COLO829 (cell line): ENCODE data around the gene ATP13A3.
"Not testable (repeated sequence)": the region's sequence is repeated elsewhere in the genome, so short reads cannot be mapped to it uniquely, and the experiment has no call there.

ENCODE experiments used
- DNase-seq: peaks from one replicate; pipeline ENCODE4 v3.0.0; 2012; ENCODE audit warnings: low spot score

The ATP13A3 gene

DNA sequence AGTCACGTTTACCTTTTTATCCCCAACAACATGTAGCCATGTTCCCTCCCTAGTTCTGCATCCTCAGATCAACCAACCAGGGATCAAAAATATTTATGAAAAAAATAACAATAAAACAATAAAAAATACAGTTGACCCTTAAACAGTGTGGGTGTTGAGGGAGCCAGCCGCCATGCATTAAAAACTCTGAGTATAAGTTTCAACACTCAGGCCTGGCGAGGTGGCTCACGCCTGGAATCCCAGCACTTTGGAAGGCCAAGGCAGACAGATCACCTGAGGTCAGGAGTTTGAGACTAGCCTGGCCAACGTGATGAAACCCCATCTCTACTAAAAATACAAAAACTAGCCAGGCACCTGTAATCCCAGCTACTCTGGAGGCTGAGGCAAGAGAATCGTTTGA lies 12.7 kb upstream of the ATP13A3 start:
- DNase-seq = not testable (repeated sequence)

DNA sequence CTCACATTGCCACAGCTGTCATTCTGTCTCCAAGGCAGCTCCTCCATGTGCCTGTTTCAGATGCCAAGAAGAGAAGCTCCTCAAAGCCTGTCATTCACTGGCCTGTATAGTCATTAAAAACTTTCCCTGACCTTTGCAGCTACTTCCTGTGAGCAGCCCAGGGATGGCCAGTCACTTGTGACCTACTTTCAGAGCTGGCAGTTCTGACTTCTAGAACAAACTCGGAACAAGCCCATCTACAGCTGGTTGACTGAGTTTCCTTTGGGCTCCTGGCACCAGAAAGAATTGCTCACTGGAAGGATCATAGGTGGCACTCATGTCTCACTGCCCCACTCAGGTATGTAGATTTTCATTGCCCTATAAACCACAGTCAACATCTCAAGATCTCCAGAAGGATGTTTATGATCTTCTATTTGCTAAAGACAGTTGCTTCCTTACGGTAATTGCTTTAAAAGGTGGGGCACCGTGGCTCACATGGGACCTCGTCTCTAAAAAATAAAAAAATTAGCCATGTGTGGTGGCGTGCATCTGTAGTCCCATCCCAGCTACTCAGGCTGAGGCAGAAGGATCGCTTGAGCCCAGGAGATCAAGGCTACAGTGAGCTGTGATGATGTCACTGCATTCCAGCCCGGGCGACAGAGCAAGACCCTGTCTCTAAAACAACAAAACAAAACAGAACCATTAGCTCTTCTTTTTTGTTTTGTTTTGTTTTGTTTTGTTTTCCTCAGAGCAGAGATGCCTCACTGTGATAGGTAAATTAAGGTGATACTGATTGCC lies 11.2 kb upstream of the ATP13A3 start:
- no peak for DNase-seq

DNA sequence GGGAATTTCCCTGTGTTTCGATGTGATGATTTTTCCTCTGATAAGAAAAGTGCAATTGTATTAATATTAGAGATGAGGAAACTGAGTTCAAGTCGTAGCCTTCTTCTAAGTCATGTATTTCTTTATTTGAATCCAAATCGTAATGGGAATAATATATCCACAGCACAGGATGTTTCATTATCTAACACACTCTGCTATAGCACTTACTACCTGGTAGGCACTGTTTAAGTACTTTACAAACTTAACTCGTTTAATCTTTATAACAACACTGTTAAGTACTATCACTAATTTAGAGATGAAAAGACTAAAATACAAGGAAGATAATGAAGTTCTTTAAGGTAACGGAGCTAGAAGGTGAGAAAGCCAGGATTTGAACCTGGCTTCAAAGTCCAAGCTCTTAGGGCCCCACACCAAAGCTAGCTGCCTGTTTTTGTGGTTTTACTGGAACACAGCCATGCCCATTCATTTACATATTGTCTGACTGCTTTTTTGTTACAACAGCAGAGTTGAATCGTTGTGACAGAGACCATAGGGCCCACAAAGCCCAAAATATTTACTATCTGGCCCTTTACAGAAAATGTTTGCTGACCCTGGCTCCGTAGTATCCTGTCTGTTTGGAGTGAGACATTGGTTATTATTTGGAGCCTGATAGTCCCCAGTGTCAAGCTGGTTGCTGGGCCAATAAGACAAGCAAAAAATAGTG lies 9.6 kb upstream of the ATP13A3 start:
- no peak for DNase-seq

DNA sequence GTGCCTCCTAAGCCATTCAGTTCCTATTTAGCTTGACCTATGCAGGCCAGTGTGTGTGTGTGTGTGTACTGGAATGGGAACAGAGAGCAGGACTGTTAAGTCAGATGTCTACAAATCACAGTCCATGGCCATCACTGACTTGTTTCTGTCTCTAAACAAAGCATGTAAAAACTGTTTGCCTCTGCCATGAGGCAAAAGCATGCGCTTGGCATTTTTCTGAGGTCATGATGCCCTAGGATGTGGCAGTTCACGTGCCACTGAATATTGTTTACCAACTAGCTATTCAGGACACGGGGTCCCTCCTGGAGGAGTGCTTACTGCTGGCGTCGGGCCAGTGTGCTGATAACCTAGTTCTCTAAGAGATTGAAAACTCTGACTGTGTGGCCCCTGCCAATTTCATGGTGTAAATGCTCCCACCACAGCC lies 8.2 kb upstream of the ATP13A3 start:
- no peak for DNase-seq

DNA sequence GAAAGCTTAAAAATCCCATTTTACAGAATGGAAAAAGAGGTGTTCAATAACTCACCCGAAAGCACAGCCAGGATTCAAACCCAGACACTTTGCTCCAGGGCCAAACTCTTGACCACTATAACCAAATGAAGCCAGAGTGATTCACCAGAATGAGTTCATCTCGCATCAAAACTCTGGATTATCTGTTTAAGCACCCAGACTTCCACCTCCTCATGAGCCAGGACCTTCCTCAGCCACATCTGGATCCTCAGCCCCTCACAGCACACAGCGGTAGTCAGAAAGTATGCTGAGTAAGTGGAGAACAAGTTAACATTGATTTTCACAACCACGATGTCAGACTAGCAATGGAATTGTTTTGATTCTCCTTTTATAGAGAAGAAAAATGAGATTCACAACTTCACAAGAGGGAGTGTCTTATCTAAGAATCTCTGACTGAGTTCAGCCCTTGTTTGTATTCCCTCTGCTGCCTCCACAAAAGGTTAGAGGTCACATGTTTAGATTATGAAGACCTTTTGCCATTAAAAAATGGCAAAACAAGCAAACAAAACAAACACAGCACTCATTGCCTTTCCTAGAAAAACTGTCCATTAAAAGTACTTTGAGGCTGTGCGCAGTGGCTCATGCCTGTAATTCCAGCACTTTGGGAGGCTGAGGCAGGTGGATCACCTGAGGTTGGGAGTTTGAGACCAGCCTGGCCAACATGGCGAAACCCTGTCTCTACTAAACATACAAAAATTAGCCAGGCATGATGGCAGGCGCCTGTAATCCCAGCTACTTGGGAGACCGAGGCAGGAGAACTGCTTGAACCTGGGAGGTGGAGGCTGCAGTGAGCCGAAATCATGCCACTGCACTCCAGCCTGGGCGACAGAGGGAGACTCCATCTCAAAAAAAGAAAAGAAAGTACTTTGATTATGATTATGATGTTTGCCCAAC lies 7.5 kb upstream of the ATP13A3 start:
- not testable (repeated sequence) for DNase-seq

DNA sequence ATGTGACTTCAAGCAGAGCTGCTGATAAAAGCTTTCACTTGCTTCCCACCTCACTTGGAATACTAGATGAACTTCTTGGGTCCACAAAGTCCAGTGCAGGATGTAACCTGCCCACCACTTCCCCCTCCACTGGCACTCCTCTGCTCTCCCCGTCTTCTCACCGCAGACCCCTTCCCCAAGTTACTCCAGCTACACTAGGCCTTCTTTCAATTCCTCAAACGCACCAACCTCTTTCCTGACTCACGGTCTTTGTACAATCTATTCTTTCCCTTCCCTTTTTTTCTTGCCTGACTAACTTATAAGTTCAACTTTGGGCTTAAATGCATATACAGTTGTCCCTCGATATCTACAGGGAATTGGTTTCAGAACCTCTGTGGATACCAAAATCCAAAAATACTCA lies 5.2 kb upstream of the ATP13A3 start:
- no peak for DNase-seq

DNA sequence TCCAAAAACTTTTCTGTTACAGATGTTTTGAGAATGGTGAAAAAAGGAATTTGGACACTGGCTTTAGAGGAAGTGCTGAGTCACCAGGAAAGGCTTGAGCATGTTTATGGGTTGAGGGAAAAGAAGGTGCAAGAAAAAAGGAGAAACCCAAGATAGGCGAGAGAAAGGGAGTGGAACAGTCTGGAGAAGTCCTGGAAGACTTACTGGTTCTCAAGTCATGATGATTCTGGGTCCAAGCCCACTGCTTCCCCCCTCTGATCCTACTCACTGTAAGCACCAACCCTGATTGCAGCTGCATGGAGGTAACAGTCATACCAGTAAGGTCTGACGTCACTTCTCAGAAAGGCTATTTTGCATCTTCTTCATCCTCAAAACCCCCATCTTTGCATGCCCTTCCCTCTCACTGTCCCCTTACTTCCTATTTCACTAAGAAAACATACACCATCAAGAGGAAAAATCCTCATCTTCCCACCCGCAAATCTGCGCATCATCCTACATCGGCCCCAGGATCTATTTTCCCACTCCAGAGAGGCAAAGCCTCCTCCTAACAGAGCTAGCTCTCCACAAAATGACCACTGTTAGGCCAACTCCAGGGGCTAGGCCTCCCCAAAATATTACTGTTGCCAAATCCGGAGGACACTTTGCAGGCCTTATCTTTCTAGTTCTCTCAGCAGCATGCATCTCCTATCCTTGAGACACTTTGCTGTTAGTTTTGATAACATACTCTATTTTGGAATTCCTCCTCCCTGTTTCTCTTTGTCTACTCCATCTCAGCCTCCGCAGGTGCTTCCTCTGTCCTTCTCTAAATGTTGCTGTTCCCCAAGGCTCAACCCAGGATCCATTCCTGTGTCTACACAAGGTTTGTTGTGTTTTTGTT lies 3.2 kb upstream of the ATP13A3 start:
- no peak for DNase-seq

DNA sequence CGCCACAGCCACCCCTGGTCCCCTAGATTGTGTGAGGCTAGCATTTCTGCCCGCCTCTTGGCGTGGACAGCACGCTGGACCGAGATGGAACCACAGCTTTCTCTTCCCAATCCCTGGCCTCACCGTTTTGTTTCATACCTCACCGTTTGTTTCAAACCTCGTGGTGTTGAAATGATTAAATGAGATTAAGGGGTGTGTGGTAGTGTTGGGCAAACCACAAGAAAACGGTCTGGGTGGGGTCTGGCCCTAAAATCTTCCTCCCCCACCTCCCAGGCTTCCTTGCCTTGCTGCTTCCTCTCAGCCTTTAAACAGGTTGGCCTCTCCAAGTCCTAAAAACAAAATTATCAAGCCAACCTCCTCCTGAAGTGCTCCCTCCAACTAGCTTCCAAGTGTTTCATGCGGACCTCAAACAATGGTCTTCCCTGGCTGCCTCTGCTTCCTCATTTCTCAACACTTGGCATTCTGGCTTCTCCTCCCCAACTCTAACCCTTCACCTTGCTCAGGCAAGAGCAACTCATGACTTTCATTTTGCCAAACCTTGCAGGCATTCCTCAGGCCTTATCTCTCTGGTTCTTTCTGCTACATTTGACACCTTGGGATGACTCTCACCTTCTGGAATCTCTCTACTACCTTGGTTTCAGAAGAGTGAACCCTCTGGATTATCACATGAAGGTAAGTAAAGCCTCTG lies 1.4 kb upstream of the ATP13A3 start:
- DNase-seq = no peak

DNA sequence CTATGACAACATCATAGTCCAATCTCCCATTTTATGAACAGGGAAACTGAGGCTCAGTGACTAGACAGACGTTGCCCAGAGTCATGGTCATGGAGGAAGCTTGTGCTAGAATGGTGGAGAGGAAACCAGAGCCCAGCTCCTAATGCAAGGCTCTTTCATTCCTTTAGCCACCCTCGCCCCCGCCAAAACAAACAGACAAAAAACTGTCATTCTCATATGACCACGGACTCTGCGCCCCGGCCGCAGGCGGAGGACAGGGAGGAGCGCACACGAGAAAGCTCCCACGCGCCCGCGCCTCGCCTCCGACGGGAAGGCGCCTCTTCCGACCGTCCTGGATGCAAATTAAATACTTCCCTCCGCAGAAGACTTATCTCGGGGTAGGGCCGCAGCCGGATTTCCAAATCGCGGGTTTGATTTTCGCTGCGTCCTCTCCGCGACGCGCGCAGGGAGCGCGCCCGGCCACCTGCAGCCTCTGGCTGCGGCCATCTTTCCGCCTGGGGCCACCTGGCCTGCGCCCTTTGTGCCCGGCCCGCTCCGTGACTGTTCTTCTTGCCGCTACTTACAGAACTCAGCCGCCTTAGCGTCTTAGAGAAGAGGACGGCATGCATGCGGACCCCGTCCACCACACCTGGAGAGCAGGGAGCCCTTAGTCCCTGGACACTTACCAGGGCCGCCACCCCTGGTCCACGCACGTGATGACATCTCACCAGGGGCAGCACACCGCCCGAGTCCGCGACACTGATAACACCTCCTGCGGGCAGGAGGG lies 670 bp upstream of the ATP13A3 start:
- no peak for DNase-seq

DNA sequence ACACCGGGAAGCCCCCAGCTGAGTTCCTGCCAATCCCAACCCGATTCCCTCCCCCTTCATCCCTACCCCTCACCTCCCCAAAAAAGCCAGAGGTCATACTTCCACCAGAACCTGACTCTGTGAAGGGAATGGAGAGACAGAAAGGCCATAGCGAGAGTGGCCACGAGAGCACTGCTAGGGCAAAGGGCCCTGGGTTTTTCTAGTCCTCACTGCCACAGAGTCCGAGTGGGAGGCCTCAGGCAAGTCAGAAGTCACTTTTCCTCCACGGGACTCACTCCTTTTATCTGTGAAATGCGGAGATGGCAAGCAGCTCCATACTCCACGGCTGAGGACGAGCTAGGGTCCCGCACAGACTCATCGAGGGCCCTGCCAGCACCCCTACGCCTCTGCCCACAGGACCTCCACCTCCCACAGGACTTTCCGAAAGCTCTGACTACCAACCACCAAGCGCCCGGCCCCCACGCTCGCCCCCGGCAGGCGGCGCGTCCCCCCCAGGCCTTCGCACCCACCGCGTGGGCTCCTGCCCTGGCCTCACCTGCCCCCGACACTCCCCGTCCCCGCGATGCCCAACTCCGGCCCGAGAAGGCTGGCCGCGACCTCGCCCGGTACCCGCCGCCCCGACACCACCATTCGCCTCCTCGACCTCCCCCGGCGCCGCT lies 792 bp downstream of the ATP13A3 start:
- DNase-seq = no peak

DNA sequence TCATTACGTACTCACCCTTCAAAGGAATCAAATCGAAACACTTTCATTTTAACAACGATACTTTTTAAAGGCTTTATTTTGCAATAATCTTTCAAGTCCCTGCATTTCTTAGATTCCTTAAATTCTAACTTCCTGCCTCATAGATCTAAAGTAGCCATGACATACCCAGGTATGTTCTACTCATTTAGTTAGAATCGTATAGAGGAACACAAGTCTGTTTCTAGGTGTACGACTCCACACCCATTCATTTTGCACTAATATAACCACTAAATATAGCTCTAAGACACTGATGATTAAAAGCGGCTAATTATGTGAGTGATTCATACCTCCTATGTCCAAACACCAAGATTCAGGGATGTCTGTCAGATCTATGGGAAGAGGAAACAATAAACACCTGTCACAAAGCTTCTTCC lies 1.3 kb downstream of the ATP13A3 start:
- no peak for DNase-seq

DNA sequence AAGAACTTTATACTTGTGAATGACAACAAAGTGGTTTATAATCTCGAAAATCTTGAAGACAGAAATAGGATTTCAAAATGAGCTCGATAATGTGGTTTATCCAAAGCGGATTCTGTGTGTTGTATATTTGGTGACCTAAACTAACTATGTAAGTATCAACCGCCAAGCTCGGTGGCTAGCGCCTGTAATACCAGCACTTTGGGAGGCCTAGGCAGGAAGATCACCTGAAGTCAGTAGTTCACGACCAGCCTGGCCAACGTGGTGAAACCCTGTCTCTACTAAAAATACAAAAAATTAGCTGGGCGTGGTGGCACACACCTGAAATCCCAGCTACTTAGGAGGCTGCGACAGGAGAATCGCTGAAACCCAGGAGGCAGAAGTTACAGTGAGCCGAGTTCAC lies 2.2 kb downstream of the ATP13A3 start:
- no peak for DNase-seq

DNA sequence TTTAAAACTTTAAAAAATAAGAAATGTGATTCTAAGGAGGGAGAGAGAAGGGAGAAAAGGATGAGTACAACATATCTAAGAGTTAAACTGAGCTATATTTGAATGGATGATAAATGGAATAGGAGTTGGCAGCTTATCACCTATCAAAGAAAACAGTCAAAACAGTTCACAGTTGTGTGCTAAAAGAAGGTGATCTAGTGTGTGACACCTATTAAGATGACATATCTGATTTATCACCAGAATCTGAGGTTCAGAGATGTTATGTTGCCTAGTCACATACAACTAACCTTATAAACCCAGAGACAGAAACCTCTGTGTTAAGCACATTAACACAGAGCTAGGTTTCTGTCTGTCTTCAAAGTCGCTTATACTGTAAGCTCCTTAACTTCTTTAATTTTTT lies 3.0 kb downstream of the ATP13A3 start:
- DNase-seq = no peak

DNA sequence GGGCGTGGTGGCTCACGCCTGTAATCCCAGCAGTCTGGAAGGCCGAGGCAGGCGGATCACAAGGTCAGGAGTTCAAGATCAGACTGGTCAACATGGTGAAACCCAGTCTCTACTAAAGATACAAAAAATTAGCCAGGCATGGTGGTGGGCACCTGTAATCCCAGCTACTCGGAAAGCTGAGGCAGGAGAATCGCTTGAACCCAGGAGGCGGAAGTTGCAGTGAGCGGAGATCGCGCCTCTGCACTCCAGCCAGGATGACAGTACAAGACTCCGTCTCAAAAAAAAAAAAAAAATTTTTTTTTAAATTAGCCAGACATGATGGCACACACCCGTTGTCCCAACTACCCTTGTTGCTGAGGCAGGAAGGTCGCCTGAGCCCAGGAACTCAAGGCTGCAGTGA lies 4.0 kb downstream of the ATP13A3 start:
- not testable (repeated sequence) for DNase-seq

DNA sequence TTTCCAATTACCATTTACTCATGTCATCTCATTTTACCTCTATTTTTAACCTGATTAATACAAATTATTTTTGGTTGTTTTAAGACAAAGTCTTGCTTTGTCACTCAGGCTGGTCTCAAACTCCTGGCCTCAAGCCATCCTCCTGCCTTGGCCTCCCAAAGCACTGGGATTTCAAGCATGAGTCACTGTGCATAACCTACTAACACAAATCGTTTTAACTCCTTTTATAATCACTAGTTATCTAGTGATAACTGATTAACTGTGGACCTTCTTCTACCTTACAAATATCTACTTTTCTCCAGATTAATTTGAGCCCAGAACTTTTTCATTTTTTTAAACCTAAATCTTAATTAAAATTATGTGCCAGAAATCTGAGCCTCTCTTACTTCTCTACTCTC lies 4.6 kb downstream of the ATP13A3 start:
- no peak for DNase-seq

DNA sequence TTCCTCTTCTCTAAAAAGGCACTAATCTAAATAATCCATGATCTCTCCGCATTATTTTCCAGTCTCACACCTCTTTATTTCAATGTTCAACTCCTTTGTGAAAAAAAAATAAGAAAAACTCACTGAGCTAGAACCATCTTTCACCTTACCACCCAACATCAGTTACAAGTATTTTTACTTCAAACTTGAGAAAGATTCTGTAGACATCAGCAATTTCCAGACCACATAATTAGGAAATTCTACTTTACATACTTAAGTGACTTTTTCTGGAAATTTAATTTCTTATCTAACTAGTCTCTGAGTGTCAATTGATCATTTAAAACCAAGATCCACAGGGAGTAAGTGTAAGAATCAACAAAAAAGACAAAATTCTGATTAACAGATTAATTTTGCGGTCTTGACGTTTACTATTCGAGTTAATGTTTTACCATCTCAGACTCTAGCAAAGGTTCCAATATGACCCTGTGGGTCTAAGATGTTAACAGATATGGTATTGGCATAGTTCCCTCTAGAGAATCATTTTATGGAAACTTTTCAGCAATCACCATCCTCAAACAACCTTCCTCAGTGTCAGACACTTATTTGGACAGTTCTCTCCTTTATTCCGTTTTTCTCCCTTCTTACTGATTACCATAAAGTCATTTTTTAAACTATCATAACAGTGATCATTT lies 5.1 kb downstream of the ATP13A3 start:
- DNase-seq = no peak

DNA sequence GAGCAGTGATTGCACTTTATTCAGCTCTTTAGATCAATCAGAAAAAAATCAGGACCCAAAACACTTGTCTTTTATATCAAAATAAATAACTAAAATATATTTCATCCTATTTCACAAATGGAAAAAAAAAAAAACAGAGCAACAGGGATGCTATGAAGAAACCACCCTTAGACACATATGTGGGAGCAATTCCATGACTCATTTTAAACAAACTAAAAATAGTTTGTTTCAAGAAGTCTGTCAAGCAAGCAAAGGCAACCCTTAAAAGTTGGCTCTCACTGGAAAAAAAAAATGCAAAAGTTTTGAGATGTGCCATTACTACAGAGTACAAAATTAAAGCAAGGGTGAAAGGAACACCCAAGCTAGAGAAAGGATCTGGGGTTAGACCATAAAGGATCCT lies 5.7 kb downstream of the ATP13A3 start:
- DNase-seq = no peak

DNA sequence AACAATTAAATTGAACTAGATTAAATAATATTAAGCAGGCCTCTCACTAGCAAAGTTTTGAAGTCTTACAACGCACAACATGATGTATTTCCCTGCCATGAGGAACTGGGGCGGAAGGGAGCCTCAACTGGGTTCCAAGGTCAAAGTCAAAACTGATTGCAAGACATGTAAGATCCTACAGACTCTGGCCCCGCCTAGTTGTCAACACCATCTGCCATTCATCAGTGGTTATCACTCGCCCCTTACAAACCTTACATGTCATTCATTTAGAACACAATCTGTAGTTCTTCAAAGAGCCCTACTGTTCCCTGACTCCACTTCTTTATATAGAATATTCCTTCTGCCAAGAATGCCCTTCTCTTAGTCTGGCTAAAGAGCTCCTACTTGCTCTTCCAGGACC lies 10.0 kb downstream of the ATP13A3 start:
- DNase-seq = no peak

DNA sequence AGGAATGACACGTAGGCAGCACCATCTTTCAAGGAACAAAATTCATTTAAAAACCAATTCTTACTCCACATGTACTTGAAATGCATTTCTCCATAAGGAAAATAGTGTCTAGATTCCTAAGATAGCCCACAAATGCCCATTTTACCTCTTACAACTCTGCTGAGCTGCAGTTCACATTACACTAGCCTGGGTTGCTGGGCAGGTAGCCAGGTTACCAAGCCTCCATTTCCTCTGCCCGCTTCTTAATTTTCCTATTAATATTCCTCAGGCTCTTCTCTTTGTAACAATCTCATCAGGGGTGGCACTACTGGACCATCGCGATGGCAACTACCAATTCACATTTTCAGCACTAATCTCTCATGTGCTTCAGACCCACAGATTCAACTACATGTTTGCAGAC lies 10.8 kb downstream of the ATP13A3 start:
- DNase-seq = no peak
